ENCODE results near the gene TMEM80.

The TMEM80 gene

DNA sequence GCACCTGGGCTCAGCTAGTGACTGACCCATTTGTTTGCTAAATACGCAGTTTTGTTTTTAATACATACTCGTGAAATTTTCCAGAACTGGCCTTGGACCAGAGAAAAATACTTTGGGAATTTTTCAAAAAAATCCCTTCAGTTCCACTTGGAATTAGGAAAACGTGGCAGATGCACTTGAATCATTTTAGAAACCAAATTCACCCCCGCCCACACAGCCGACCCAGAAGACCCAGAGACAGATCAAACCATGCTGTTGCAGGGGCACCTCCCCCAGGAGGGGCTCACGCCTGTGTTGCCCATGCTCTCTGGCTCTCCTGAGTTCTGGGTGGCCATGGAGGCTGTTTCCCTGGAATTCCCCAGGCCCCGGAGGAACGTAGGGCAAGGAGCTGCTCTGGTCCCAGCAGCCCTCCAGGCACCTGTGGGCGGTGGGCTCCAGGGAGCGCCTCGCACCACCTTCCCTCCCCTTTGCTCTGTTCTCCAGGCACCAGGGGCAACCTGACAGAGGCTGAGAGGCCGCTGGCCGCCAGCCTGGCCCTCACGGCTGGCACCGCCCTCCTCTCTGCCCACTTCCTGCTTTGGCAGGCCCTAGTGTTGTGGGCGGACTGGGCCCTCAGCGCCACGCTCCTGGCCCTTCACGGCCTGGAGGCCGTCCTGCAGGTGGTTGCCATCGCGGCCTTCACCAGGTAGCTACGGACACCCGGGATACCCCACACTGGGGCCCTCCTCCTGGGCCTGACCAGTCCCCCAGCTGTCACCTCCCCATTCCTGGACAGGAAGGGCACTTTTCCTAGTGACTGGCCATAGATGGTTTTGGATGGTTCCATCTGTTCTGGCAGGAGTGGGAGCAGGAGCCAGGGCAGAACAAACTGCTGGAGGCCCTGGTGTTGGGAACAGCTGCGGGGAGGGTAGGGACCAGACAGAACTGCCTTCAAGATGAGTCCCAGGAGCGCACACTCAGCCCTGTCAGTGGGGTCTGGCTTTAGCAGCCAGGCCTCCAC, 7.1 kb downstream of the TMEM80 start:
- TF ChIP-seq GATA2 (IDR thresholded peaks at IDR 0.05; ENCODE audit: low read depth, low read length): no peak
- no peak for TF ChIP-seq GATA3 (IDR thresholded peaks at IDR 0.05; ENCODE audit: low read depth, low read length)

DNA sequence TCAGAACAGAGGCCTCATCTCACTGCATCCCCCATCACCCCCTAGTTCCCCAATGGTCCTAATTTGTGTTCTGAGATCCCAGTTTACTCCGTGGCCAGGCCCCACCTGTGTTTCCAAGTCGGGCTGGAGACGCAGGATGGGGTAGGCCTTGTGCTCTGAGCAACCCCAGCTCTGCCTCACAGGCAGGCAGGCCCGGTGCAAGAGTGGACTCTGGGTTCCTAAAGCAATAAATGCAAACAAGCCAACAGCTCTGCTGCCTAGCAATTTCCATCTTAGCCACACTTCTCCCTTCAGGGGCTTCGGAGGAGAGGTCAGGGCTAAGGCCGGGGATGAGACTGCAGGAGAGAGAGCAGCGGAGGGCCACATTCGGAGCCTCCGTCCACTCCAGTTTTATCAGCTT, 7.9 kb downstream of the TMEM80 start:
- TF ChIP-seq GATA3 (IDR thresholded peaks at IDR 0.05; ENCODE audit: low read depth, low read length) (no peak), GATA2 (IDR thresholded peaks at IDR 0.05; ENCODE audit: low read depth, low read length) (no peak)

DNA sequence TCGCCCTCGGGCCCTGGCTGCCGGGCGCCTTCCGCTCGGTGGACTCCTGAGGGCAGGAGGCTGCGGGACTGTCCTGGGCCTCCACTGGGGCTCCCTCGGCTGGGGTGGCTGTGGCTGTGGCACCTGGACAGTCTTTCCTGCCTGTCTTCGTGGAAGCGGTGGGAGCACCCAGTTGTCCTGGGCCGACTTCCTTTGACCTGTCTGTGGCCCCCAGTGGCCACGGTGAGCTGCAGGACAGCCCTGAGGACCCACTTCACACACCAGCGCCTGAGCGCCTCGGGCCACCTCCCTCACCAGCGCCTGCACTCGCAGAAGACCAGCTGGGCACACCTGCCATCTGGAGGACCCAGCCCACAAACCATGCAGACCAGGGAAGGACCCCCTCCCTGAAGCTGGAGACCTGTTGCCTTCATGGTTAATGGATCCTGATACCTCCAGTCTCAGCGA, 8.6 kb downstream of the TMEM80 start:
- TF ChIP-seq GATA2 (IDR thresholded peaks at IDR 0.05; ENCODE audit: low read depth, low read length): no peak
- TF ChIP-seq GATA3 (IDR thresholded peaks at IDR 0.05; ENCODE audit: low read depth, low read length): no peak

DNA sequence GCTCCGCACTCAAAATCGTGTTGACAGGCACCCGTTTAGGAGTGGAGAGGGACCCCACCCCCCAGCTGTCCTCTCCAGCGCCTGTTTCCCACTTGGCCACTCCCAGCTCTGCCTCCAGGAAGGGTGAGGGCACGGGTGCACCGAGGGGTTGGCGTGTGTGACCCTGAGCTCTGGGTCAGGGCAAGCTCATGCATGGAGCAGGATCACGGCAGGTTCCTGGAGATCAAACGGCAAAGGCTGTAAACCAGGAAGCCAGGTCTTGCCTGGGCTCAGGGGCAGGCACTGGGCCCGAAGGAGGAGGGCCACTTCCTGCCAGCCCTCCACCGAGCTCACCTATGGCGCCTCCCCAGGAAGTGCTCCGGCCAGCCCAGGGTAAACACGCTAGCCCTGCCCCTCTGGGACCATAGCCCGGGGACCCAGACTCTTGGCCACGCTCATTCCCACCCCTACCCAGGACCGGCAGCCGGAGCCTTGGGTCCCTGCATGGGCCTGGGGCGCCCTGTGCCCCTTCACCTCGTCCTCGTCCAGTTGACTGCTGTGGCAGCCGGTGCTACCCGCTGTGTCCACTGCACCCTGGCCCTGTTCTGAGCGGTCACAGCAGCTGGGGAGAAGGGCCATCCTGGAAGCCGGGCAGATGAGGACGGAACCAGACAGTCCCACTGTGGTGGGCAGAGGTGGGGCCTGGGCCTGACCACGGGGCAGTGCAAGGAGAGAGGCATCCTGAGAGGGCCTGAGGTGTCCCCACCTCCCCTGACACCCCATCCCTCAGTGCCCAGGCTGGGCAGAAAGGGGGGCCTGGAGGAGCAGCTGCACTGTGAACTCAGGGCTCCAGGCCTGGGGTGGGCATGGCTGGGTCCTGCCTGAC, 9.4 kb downstream of the TMEM80 start:
- no peak for TF ChIP-seq GATA2 (IDR thresholded peaks at IDR 0.05; ENCODE audit: low read depth, low read length)
- TF ChIP-seq GATA3 (IDR thresholded peaks at IDR 0.05; ENCODE audit: low read depth, low read length): no peak

DNA sequence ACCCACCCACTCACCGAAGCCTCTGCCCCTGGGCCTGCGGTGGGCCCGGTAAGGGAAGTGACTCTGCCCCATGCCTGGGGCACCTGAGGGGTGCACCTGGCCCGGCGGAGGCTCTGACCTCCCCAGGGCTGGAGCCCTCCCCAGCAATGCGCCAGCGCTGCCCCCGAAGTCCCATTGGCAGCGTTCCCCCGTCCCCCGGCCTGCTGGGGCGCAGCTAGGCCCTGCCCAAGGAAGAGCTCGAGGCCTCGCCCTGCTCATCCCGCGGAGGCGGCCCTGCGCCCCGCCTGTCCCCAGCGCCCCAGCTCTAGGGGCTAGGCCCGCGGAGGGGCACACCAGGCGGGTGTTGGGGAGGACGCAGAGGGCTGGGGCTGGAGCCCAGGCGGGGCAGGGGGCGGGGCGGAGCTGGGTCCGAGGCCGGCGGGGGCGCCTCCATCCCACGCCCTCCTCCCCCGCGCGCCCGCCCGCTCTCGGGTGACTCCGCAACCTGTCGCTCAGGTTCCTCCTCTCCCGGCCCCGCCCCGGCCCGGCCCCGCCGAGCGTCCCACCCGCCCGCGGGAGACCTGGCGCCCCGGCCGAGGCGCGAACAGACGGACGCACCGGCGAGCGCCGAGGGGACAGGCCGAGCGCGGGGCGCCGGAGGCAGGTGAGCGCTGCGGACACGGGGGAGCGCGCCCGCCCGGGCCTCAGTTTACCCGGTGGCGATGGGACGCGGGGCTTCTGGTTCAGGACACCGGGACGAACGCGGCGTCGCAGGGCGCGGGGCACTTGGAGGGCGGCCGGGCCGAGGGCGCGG, 10.2 kb downstream of the TMEM80 start, which contains the start of gene EPS8L2:
Gene EPS8L2, plus strand, starts transcription at position 586 of the 793 bp plus-strand sequence. CDS start 3,177 bp downstream, outside the sequence.
- TF ChIP-seq GATA3 (IDR thresholded peaks at IDR 0.05; ENCODE audit: low read depth, low read length) (no peak), GATA2 (IDR thresholded peaks at IDR 0.05; ENCODE audit: low read depth, low read length) (no peak)

DNA sequence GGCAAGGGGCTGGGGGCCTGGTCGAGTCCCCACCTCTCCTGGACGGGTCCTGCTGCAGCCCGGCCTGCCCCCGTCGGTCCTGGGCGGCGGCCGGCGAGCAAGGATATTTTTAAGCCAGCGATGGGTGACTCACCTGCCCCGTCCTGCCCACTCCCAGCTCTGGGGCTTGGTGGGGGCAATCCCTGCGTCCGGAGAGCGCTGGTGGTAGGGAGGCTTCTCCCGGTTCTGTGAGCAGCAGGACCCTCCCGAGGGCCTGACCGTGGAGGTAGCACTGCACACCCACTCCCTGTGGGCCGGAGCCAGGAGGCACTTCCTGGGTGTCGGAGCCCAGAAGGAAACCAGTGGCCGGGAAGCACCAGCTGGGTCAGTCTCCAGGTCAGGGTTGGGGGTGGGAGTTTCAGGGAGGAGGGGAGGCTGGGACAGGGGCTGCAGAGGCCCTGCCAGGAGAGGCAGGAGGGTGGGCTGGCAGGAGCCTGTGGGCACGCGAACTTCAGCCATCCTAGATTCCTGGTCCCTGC, 10.9 kb downstream of the TMEM80 start:
- TF ChIP-seq GATA3 (IDR thresholded peaks at IDR 0.05; ENCODE audit: low read depth, low read length): no peak
- TF ChIP-seq GATA2 (IDR thresholded peaks at IDR 0.05; ENCODE audit: low read depth, low read length): no peak

DNA sequence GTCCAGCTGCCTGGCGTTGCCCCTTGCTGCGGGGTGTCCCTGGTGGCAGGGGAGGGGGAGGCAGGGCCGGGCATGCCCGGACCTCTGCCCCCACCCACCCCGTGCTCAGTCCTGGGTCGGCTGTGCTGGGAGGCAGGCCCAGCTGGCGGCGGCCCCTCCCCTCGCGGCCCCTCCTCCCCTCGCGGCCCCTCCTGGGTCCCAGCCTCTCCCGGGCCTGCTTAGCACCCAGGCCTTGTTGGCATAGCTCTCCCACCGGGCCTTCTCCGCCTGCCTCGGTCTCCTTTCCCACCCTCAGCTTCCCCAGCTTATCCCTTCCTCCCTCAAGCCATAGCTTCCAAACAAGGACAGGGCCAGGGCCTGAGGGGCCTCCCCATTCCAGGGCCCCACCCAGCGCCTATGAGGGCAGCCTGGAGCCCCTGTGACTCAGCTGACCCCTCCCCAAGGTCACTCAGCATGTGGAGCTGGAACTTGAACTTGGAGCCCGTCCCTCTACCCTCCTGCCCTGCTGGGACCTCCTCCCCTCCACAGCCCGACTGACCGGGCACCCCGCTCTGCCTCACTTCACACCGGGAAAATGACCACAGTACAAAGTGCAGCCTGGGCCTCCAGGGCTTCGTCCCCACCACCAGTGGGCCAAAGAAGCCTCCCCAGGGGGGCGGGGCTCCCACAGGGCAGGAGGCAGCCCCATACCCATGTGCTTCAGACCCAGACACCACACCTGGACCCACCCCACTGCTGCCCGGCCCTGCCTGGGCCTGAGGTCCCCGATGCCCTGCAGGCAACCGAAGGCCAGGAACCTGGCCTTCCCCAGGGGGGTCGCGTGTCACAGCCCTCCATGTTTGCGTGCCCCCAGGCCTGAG, 11.6 kb downstream of the TMEM80 start:
- TF ChIP-seq GATA3 (IDR thresholded peaks at IDR 0.05; ENCODE audit: low read depth, low read length) (no peak), GATA2 (IDR thresholded peaks at IDR 0.05; ENCODE audit: low read depth, low read length) (no peak)

DNA sequence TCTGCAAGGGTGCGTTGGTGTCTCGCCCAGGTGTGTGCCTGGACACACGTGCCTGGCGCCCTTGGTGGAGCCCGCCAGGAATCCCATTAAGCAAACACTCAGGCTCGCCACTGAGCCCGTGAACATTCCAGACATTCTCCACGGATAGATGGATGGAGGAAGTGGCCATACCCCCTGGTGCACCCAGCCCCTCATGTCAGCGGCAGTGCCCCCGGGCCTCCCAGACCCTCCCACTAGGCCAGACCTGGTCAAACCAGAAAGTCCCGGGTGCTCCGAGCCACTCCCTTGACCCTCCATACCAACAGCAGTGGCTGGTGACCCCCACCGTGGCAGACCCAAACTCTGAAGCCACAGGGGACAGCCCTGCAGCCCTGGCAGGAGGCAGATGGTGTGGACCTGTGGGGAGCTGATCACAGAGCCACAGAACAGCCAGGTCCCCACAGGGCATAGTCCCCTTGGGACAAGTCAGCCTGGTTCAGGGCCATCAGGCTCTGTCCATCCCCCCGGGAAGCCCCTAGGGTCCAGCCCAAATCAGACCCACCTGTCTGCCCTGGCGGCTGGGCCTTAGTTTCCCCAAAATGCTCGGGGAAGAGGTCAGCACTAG, 12.3 kb downstream of the TMEM80 start:
- TF ChIP-seq GATA2 (IDR thresholded peaks at IDR 0.05; ENCODE audit: low read depth, low read length) (no peak), GATA3 (IDR thresholded peaks at IDR 0.05; ENCODE audit: low read depth, low read length) (no peak)

DNA sequence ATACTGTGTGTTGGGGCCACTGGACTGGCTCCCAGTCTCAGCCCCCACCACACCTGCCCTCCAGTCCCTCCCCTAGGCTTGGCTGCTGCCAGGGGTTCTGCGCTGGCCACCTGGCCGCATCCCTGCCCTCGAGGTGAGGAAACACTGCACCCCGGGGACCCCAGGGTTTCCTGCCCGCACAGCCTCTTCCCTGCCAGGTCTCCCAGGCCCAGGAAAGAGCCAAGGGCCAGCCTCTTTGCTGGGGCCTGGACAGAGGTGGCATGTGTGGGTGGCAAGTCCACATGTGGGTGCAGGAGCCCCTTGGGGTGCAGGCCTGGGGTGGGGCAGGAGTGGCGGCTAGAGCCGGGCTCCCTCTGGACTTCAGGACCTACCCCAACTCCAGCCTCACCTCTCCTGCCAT, 12.9 kb downstream of the TMEM80 start:
- no peak for TF ChIP-seq GATA3 (IDR thresholded peaks at IDR 0.05; ENCODE audit: low read depth, low read length)
- no peak for TF ChIP-seq GATA2 (IDR thresholded peaks at IDR 0.05; ENCODE audit: low read depth, low read length)

DNA sequence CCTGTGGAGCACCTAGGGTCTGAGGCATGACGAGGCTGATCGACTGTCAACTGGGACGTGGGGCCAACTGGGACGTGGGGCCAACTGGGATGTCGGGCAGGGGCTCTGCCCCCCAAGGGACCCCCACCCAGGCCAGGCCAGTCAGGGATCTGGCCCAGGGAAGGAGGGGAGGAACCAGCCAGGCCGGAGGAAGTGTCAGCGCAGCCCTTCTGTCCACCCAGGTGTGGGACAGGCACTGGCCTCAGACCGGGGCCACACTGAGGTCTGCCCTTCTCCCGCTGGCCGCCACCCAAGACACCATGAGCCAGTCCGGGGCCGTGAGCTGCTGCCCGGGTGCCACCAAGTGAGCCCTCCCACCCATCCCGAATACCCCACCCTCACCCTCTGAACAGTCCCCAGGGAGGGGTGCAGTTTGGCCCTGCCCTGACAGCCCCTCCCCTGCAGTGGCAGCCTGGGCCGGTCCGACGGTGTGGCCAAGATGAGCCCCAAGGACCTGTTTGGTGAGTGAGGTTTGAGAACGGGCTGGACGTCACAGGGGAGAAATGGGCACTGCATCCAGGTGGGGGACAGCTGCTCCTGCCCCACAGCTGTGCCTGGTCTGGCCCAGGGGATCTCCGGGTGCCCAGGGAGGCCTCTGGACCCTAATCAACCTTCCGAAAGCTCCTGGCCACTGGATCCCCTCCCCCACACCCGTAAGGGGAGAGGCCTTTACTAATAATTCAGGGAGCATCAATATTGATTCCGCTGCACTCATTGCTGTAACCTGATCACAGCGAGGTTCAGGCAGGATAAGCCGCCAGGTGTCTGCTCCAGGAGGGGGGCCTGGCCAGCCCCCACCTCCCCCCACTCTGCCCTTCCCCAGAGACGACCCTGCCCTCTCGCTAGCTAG, 13.7 kb downstream of the TMEM80 start:
- no peak for TF ChIP-seq GATA3 (IDR thresholded peaks at IDR 0.05; ENCODE audit: low read depth, low read length)
- TF ChIP-seq GATA2 (IDR thresholded peaks at IDR 0.05; ENCODE audit: low read depth, low read length): no peak

DNA sequence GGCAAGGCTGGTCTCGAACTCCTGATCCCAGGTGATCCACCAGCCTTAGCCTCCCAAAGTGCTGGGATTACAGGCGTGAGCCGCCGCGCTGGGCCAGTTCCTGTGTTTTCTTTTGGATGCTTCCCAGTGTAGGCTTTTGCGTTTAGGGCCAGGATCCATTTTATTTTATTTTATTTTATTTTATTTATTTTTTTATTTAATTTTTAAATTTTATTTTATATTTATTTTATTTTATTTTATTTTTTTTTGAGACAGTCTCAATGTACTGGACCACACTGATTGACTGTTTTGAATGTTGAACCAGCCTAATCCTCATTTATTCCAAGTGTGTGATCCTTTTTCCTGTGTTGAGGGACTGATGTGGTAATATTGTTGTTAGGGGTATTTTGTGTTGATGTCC, 18.8 kb downstream of the TMEM80 start:
- TF ChIP-seq GATA3 (IDR thresholded peaks at IDR 0.05; ENCODE audit: low read depth, low read length) (no peak), GATA2 (IDR thresholded peaks at IDR 0.05; ENCODE audit: low read depth, low read length) (no peak)
